H1 (cell line): ENCODE results near the gene MTFP1. TPM values are rescaled to one million over a fixed set of nuclear protein-coding genes. Genes with fewer than 3 reads are reported as not detected.

Experiments used
- CTCF ChIA-PET: fragments of 300-600 bp; sonication (Branson Sonifier 250); formaldehyde crosslinking; loops from one replicate; lab custom pipeline; 2021; ENCODE audit not compliant: partially characterized antibody; lab: Charles Lee
- POLR2A ChIA-PET: fragments of 300-600 bp; sonication (Branson Sonifier 250); formaldehyde crosslinking; loops from one replicate; lab custom pipeline; 2021; ENCODE audit warnings: inconsistent platforms; ENCODE audit not compliant: partially characterized antibody; lab: Charles Lee
- DNase-seq, 2 experiments: peaks; one replicate each; pipeline versions ENCODE4 v3.0.0 to v3.0.0-alpha.2; 2010 to 2022; ENCODE audit warnings: low spot score in 2 of 2, low read depth in 1 of 2, mixed read lengths in 1 of 2
- FAIRE-seq: peaks from 2 replicates; lab custom pipeline; 2011; peaks lifted over from hg19 to GRCh38; lab: Jason Lieb, UNC
- H2AFZ ChIP-seq: 2 replicates; pipeline ENCODE4 v1.8.1; 2012; ENCODE audit warnings: low read length, inconsistent platforms
- H2AK5ac ChIP-seq: 2 replicates; pipeline ENCODE4 v1.6.1; 2013; ENCODE audit warnings: low read depth, low read length
- H2BK120ac ChIP-seq: replicated peaks from 2 replicates; pipeline ENCODE3; 2013; ENCODE audit warnings: low read depth, low read length, inconsistent platforms
- H2BK12ac ChIP-seq: 2 replicates; pipeline ENCODE4 v1.6.1; 2013; ENCODE audit warnings: low read depth, low read length
- H2BK15ac ChIP-seq: 2 replicates; pipeline ENCODE4 v1.6.1; 2013; ENCODE audit warnings: low read length
- H2BK20ac ChIP-seq: 2 replicates; pipeline ENCODE4 v1.6.1; 2013; ENCODE audit warnings: low read length
- H2BK5ac ChIP-seq: 2 replicates; pipeline ENCODE4 v1.6.1; 2013; ENCODE audit warnings: low read depth, low read length
- H3K14ac ChIP-seq: 2 replicates; pipeline ENCODE4 v1.6.1; 2013; ENCODE audit warnings: inconsistent platforms; ENCODE audit not compliant: insufficient read length
- H3K18ac ChIP-seq: 2 replicates; pipeline ENCODE4 v1.6.1; 2013; ENCODE audit warnings: low read length; ENCODE audit errors: extremely low read depth
- H3K23ac ChIP-seq: 2 replicates; pipeline ENCODE4 v1.6.1; 2013; ENCODE audit warnings: inconsistent platforms; ENCODE audit not compliant: insufficient read length
- H3K23me2 ChIP-seq: 2 replicates; pipeline ENCODE4 v1.6.1; 2013; ENCODE audit warnings: low read depth, low read length
- H3K27ac ChIP-seq: 2 replicates; pipeline ENCODE4 v1.6.1; 2011; ENCODE audit warnings: low read depth, low read length, inconsistent platforms
- H3K27me3 ChIP-seq, 4 experiments: replicated peaks in 1 of 4; 1 replicate in 1 of 4; 2 replicates in 3 of 4; pipeline versions ENCODE4 v1.6.1 to v1.8.1; 2011 to 2013; ENCODE audit warnings: low read length in 3 of 4, mild to moderate bottlenecking in 3 of 4, inconsistent platforms in 2 of 4, mixed read lengths in 2 of 4, moderate library complexity in 1 of 4; ENCODE audit not compliant: control insufficient read depth in 3 of 4, insufficient read depth in 3 of 4; ENCODE audit errors: extremely low read depth in 1 of 4
- H3K36me3 ChIP-seq, 4 experiments: 2 replicates each; pipeline versions ENCODE4 v1.6.1 to v1.8.1; 2011 to 2013; ENCODE audit warnings: mild to moderate bottlenecking in 4 of 4, low read length in 3 of 4, moderate library complexity in 2 of 4, control low read depth in 1 of 4, inconsistent platforms in 1 of 4; ENCODE audit not compliant: insufficient read depth in 4 of 4, control insufficient read depth in 2 of 4
- H3K4ac ChIP-seq: replicated peaks from 2 replicates; pipeline ENCODE3; 2013; ENCODE audit warnings: low read length, low read depth, mixed read lengths, inconsistent platforms; ENCODE audit not compliant: insufficient read length
- H3K4me1 ChIP-seq, 4 experiments: replicated peaks in 1 of 4; 1 replicate in 1 of 4; 2 replicates in 3 of 4; pipeline versions ENCODE4 v1.6.1 to v1.8.1; 2011 to 2013; ENCODE audit warnings: low read length in 3 of 4, inconsistent platforms in 2 of 4, mixed read lengths in 1 of 4; ENCODE audit not compliant: insufficient read depth in 4 of 4, control insufficient read depth in 3 of 4
- H3K4me2 ChIP-seq, 2 experiments: 2 replicates each; pipeline versions ENCODE4 v1.6.1 to v1.8.1; 2011 to 2013; ENCODE audit warnings: low read depth in 2 of 2, low read length in 2 of 2, control low read depth in 1 of 2, inconsistent platforms in 1 of 2, mild to moderate bottlenecking in 1 of 2; ENCODE audit not compliant: insufficient read depth in 1 of 2
- H3K4me3 ChIP-seq, 4 experiments: fragments of 200-600, 300-600 bp in 1 of 4; sonication (generic), shearing (Covaris generic), sonication (Bioruptor Twin) in 1 of 4; 2 replicates each; pipeline versions ENCODE4 v1.5.1 to v1.8.1; 2011 to 2016; ENCODE audit warnings: low read length in 4 of 4, low read depth in 3 of 4, control low read depth in 2 of 4, inconsistent platforms in 2 of 4, mild to moderate bottlenecking in 2 of 4, mixed read lengths in 1 of 4, moderate library complexity in 1 of 4; ENCODE audit not compliant: insufficient read depth in 2 of 4; ENCODE audit errors: extremely low read depth in 1 of 4
- H3K56ac ChIP-seq: replicated peaks from 2 replicates; pipeline ENCODE3; 2013; ENCODE audit warnings: low read depth, mild to moderate bottlenecking, mixed read lengths, low read length, inconsistent platforms; ENCODE audit not compliant: insufficient read length
- H3K79me1 ChIP-seq: 2 replicates; pipeline ENCODE4 v1.6.1; 2013; ENCODE audit warnings: low read depth, low read length, control low read depth
- H3K79me2 ChIP-seq, 2 experiments: 2 replicates each; pipeline versions ENCODE4 v1.6.1 to v1.8.1; 2012 to 2013; ENCODE audit warnings: low read length in 2 of 2, mild to moderate bottlenecking in 2 of 2, inconsistent platforms in 1 of 2; ENCODE audit not compliant: insufficient read depth in 2 of 2, control insufficient read depth in 1 of 2
- H3K9ac ChIP-seq, 4 experiments: replicated peaks in 1 of 4; 1 replicate in 1 of 4; 2 replicates in 3 of 4; pipeline versions ENCODE4 v1.6.1 to v1.8.1; 2011 to 2013; ENCODE audit warnings: low read depth in 3 of 4, low read length in 3 of 4, control low read depth in 2 of 4, mild to moderate bottlenecking in 2 of 4, moderate library complexity in 2 of 4, inconsistent platforms in 1 of 4; ENCODE audit errors: extremely low read depth in 1 of 4
- H3K9me3 ChIP-seq, 2 experiments: 2 replicates each; pipeline versions ENCODE4 v1.6.1 to v1.8.1; 2012 to 2013; ENCODE audit warnings: mild to moderate bottlenecking in 2 of 2, moderate library complexity in 2 of 2, control low read depth in 1 of 2, inconsistent platforms in 1 of 2, low read depth in 1 of 2, low read length in 1 of 2, mixed read lengths in 1 of 2; ENCODE audit not compliant: insufficient read depth in 2 of 2
- H4K20me1 ChIP-seq, 2 experiments: replicated peaks in 1 of 2; 2 replicates each; pipeline versions ENCODE3 to v1.8.1; 2011 to 2013; ENCODE audit warnings: inconsistent platforms in 2 of 2, low read length in 2 of 2, mild to moderate bottlenecking in 1 of 2; ENCODE audit not compliant: insufficient read depth in 2 of 2, control insufficient read depth in 1 of 2
- H4K5ac ChIP-seq: 2 replicates; pipeline ENCODE4 v1.6.1; 2013; ENCODE audit warnings: low read length, low read depth, mixed read lengths, inconsistent platforms; ENCODE audit not compliant: insufficient read length
- H4K8ac ChIP-seq: 2 replicates; pipeline ENCODE4 v1.8.0; 2013; ENCODE audit warnings: mild to moderate bottlenecking, moderate library complexity, low read length, inconsistent platforms; ENCODE audit not compliant: insufficient read depth; ENCODE audit errors: extremely low read depth
- H4K91ac ChIP-seq: replicated peaks from 2 replicates; pipeline ENCODE3; 2013; ENCODE audit warnings: low read length, mixed read lengths, inconsistent platforms; ENCODE audit not compliant: insufficient read length
- CBX8 ChIP-seq: fragments of 300-800, 300-1000 bp; sonication (generic); IDR thresholded peaks from 2 replicates; pipeline ENCODE4 v1.7.1; 2016; ENCODE audit warnings: low read depth, low read length, borderline replicate concordance
- CEBPB ChIP-seq: IDR thresholded peaks from 2 replicates; pipeline ENCODE4 v1.6.1; 2012; ENCODE audit warnings: low read depth, low read length
- FOSL1 ChIP-seq: IDR thresholded peaks from 2 replicates; pipeline ENCODE4 v1.6.1; 2011; ENCODE audit warnings: mild to moderate bottlenecking, low read depth, low read length, moderate library complexity; ENCODE audit not compliant: insufficient read depth
- GTF2F1 ChIP-seq: IDR thresholded peaks from 2 replicates; pipeline ENCODE4 v1.6.1; 2012; ENCODE audit warnings: low read depth, low read length, improper control_type of control experiment, borderline replicate concordance
- HDAC6 ChIP-seq: IDR thresholded peaks from one replicate; pipeline ENCODE4 v1.7.1; 2012; ENCODE audit warnings: low read depth, mild to moderate bottlenecking, inconsistent platforms, low read length, moderate library complexity
- JUND ChIP-seq: IDR thresholded peaks from 2 replicates; pipeline ENCODE4 v1.6.1; 2011; ENCODE audit warnings: mild to moderate bottlenecking, improper control_type of control experiment, low read length
- KDM4A ChIP-seq: IDR thresholded peaks from one replicate; pipeline ENCODE4 v1.7.1; 2012; ENCODE audit warnings: low read depth, mild to moderate bottlenecking, moderate library complexity, low read length, inconsistent platforms; ENCODE audit not compliant: severe bottlenecking
- MAX ChIP-seq: IDR thresholded peaks from 2 replicates; pipeline ENCODE4 v1.6.1; 2012; ENCODE audit warnings: inconsistent platforms
- POLR2AphosphoS5 ChIP-seq: IDR thresholded peaks from 2 replicates; pipeline ENCODE4 v1.6.1; 2011; ENCODE audit warnings: low read depth, low read length
- POU5F1 ChIP-seq: IDR thresholded peaks from 2 replicates; pipeline ENCODE4 v1.6.1; 2011; ENCODE audit warnings: low read depth, mild to moderate bottlenecking, low read length, moderate library complexity
- RAD21 ChIP-seq, 2 experiments: IDR thresholded peaks in 1 of 2; conservative IDR thresholded peaks in 1 of 2; 2 replicates each; pipeline ENCODE4 v1.6.1; 2011; ENCODE audit warnings: low read depth in 2 of 2, low read length in 2 of 2, improper control_type of control experiment in 1 of 2, inconsistent platforms in 1 of 2, mild to moderate bottlenecking in 1 of 2, moderate library complexity in 1 of 2
- RNF2 ChIP-seq: fragments of 200-900, 300-1000 bp; sonication (generic); IDR thresholded peaks from 2 replicates; pipeline ENCODE4 v1.7.1; 2016; ENCODE audit warnings: borderline replicate concordance, low read depth, mild to moderate bottlenecking, antibody characterized with exemption, low read length; ENCODE audit not compliant: poor library complexity, severe bottlenecking; ENCODE audit errors: missing control alignments
- TCF12 ChIP-seq: IDR thresholded peaks from 2 replicates; pipeline ENCODE4 v1.6.1; 2011; ENCODE audit warnings: low read depth, mild to moderate bottlenecking, low read length
- WGBS, 2 experiments: shearing (Covaris generic) in 1 of 2; methylation state at CpG; one replicate each; pipeline versions ENCODE4 v1.1.6 to v1.1.7; 2013 to 2015; ENCODE audit warnings: low lambda C conversion rate in 2 of 2, mixed read lengths in 2 of 2, inconsistent platforms in 1 of 2, low coverage in 1 of 2, missing lambda C conversion rate in 1 of 2; ENCODE audit not compliant: insufficient replicate concordance in 2 of 2, insufficient coverage in 1 of 2, insufficient read length in 1 of 2; ENCODE audit errors: extremely low coverage in 1 of 2, missing lambda C conversion rate in 1 of 2; 5-methylcytosine and 5-hydroxymethylcytosine counted together
- polyA plus RNA-seq, 7 experiments: library from polyadenylated mRNA; depleted of rRNA in 3 of 7; stranded (reverse) in 5 of 7; unstranded in 2 of 7; fragments of >200 nt in 5 of 7; fragments of 200-250 nt in 2 of 7; gene quantifications; 1 replicate in 5 of 7; 2 replicates in 1 of 7; 4 replicates in 1 of 7; pipeline versions ENCODE4 v1.2.1 to v1.2.3, GENCODE V29; 2011 to 2013; ENCODE audit warnings: missing spikeins in 2 of 7, mixed read lengths in 2 of 7
- total RNA-seq: library from RNA; stranded (reverse); fragmentation: NEBNext Ultra II Directional; extraction: Animal tissue kit (Norgen Biotek cat#: 25700); gene quantifications from 2 replicates; pipeline ENCODE4 v1.2.1, GENCODE V29; 2021

The MTFP1 gene
- total and polyA plus RNA-seq, 2 of the 8 experiments (the other 6 are each of a cell fraction or from before 2014, with no cell fraction given) = 59.8 to 98.8 TPM

- no peak overlapping the region for H3K4ac ChIP-seq
- H3K79me1 ChIP-seq = no peaks in the 10 kb centered on the region
- no peak overlapping the region for H3K27ac ChIP-seq
- H3K9ac ChIP-seq = no peak overlapping the region
- ChIA-PET POLR2A (interaction anchor here (0.8 to 3.6 kb wide), 9 partner anchors 8 to 58 kb away, joined by 3 to 14 read pairs (median 3); no protein-coding TSS in a partner anchor), CTCF (interaction anchor here (0.6 to 2.5 kb wide), 8 partner anchors 10 to 553 kb away, joined by 3 to 10 read pairs (median 4); no protein-coding TSS in a partner anchor)
- H3K14ac ChIP-seq = no peak overlapping the region
- peaks cover 0 to 3% (median 0%) of the 10 kb centered on the region in 4 experiments; a peak in 2 of 7 replicates for H3K4me1 ChIP-seq
- H4K20me1 ChIP-seq = peaks cover 2% of the 10 kb centered on the region in 2 experiments
- WGBS, 2 experiments = 93% methylated on average over 12 of the region's 12 CpGs; no CpG with 5 or more reads in 1 of the 2 experiments
- H2BK20ac ChIP-seq = no peak overlapping the region
- no peak overlapping the region for H3K23ac ChIP-seq
- H2BK120ac ChIP-seq = no peak overlapping the region
- H3K4me2 ChIP-seq = no peak overlapping the region
- FAIRE-seq = no peak
- no peak overlapping the region for H3K18ac ChIP-seq
- H3K4me3 ChIP-seq = no peak overlapping the region
- H3K9me3 ChIP-seq = no peaks in the 10 kb centered on the region
- no peak overlapping the region for H2BK12ac ChIP-seq
- no peaks in the 10 kb centered on the region for H3K23me2 ChIP-seq
- no peak overlapping the region for H2AFZ ChIP-seq
- no peak overlapping the region for H3K56ac ChIP-seq
- DNase-seq = no peak
- no peak overlapping the region for H2AK5ac ChIP-seq
- H3K27me3 ChIP-seq = no peaks in the 10 kb centered on the region
- no peak overlapping the region for H4K5ac ChIP-seq
- H2BK5ac ChIP-seq = no peak overlapping the region
- H3K79me2 ChIP-seq = no peaks in the 10 kb centered on the region; a peak in 1 of 4 replicates
- H2BK15ac ChIP-seq = no peak overlapping the region
- H4K91ac ChIP-seq = no peak overlapping the region
- no peak overlapping the region for H4K8ac ChIP-seq
- peaks cover 0 to 4% (median 3%) of the 10 kb centered on the region in 4 experiments; a peak in 4 of 8 replicates for H3K36me3 ChIP-seq
- TF ChIP-seq TCF12 (no peak), CEBPB (no peak), CBX8 (no peak), POU5F1 (no peak), GTF2F1 (no peak), HDAC6 (no peak), FOSL1 (no peak), RNF2 (no peak), JUND (no peak), KDM4A (no peak), RAD21 (IDR thresholded peaks at IDR 0.05 in 1 of 2, conservative IDR thresholded peaks at IDR 0.05 in 1 of 2; ENCODE audit: low read depth in 2 of 2, low read length in 2 of 2) (no peak), POLR2AphosphoS5 (no peak), MAX (no peak)
These were observed 44.3 kb upstream of the MTFP1 start for GRCh38 chr22:30381264-30381663.
